GM18858 (cell line): ENCODE data around the gene CRTC1.
"Not testable (repeated sequence)": the region's sequence is repeated elsewhere in the genome, so short reads cannot be mapped to it uniquely, and the experiment has no call there.

Experiments used
- ATAC-seq: cut with Tn5 transposase; IDR thresholded peaks from one replicate; pipeline ENCODE4 v1.9.1; 2021; ENCODE audit not compliant: unreplicated experiment

Gene CRTC1

DNA sequence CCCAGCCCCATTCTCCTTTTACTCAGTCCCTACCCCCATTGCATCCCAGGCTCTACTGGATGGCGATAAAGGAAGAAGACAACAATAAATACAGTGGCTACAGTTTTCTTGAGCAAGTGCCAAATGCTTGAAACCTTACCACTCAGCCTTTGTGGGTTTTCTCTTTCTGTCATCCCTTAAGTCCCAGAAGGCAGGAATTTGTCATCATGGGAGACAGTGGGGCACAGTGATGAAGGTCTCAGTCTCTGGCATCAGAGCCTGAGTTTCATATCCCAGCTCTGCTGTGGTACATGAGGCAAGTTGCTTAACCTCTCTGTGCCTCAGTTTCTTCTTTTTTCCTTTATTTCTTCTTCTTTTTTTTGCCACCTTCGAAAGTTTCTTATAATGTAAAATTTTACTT is 112.8 kb downstream of the CRTC1 start:
- no peak for ATAC-seq

DNA sequence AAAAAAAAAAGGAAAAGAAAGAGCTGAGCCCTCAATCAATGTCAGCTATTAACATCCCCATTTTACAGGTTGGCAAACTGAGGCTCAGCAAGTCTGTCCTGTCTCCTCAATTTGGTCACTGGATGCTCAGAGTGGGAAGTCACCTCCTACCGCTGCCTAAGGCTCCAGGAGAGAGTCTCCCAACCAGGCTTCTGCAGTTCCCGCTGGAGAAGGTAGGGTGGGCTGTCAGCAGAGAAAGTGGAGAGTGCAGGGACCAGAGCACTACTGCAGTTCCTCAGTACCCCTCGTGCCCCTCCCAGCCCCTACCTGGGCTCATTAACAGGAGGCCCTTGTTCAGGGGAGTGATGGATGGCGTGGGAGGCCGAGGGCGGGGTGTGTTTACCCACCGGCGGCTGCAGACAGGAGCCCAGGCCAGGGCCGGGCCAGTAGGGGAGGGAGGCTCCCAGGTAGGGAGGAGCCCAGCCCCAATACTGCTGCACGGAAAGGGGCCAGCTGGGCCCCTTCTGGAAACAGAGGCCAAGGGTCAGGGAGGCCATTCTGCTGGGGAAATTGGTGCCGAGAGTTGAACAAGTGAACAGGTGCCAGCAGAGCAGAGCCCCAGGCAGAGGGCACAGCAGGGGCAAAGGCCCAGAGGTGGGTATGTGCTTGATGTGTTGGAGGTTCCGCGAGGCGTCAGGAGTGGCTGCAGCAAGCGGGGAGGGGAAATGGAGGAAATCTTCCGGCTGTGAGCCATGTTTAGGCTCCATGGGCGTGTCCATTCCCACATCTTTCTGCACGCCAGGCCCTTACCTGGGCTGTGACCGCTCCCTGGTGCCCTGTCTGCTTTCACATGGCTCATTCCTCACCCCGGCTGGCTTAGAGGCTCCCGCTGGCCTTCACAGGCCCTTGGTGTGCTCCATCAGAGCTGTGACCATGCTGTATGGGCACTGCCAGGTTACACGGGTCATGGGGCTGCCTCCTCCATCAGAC is 115.2 kb downstream of the CRTC1 start:
- no peak for ATAC-seq

DNA sequence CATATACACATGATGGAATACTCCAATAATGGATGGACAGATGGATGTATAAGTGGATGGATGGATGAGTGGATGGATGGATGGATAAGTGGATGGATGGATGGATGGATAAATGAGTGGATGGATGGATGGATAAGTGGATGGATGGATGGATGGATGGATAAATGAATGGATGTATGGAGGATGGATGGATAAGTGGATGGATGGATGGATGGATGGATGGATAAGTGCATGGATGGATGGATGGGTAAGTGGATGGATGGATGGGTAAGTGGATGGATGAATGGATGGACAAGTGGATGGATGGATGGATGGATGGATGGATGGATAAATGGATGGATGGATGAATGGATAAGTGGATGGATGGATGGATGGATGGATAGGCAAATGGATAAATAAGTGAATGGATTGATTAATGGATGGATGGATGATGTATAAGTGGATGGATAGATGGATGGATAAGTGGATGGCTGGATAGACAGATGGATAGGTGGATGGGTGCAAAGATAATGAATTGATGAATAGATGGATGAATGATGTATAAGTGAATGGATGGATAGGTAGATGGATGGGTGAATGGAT is 116.0 kb downstream of the CRTC1 start:
- no peak for ATAC-seq

DNA sequence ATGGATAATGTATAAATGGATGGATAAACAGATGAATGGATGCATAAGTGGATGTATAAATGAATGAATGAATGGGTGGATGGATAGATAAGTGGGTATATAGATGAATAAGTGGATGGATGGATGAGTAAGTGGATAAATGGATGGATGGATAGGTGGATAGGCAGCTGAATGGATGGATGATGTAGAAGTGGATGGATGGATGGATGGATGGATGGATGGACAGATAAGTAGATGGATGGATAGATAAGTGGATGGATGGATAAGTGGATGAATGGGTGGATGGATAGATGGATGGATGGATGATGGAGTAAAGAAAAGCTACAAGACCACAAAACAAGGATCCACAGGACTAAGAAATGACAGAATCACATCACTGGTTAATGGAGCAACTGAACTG is 116.6 kb downstream of the CRTC1 start:
- no peak for ATAC-seq

DNA sequence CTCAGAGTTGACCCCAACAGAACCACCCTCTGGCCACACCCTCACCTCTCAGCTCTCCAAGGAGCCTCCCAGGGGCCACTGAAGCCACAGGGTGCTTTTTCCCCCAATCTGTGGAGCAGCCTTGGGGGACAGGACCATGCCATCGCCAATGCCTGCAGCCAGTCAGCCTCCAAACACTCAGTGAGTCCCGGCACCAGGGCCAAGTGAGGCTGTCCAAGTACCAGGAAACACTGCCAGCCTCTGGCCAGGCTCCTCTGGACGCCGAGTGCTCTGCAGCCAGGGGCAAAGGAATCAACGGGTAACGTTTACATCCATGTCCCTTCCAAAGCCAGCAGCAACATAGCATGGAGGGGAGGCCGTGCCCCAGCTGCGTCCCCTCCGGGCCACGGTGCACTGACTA is 117.2 kb downstream of the CRTC1 start:
- no peak for ATAC-seq

DNA sequence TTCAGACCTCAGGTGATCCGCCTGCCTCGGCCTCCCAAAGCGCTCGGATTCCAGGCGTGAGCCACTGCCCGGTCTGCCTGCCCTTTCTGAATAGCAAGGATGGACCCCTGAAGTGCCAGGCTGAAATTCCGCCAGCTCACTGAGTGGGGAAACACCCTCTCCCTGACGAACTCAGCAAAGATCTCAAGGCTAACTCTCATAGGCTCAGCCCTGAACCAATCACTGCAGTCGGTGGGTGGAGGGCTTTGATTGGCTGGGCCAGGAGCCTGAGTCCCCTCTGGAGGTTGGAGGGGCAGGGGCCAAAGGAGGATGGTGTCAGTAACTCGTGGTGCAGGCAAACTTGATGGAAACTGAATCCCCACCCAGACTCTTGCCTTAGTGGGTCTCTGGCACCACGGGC is 118.9 kb downstream of the CRTC1 start:
- ATAC-seq, result no peak

DNA sequence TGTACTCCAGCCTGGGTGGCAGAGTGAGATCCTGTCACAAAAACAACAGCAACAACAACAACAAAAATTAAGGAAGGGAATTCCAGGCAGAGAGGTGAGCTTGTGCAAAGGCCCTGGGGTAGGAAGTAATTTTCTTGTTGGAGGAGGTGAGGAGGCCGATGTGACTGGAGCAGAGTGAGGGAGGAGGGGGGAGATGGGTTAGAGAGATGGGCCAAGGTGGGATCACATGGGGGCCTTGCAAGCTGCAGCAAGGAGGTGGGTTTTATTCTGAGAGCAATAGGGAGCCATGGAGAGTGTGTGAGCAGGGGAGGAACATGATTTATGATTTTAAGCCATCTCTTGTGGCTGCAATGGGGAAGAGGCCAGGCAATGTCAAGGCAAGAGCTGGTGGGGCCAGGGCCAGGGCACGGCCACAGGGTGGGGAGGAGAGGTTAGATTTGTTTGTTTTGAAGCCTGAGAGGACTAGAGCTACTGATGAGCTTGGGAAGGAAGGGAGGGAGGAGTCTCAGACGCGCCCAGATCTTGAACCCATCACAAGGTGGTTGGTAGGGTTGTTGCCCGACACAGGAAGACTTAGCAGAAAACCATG is 120.2 kb downstream of the CRTC1 start:
- no peak for ATAC-seq

DNA sequence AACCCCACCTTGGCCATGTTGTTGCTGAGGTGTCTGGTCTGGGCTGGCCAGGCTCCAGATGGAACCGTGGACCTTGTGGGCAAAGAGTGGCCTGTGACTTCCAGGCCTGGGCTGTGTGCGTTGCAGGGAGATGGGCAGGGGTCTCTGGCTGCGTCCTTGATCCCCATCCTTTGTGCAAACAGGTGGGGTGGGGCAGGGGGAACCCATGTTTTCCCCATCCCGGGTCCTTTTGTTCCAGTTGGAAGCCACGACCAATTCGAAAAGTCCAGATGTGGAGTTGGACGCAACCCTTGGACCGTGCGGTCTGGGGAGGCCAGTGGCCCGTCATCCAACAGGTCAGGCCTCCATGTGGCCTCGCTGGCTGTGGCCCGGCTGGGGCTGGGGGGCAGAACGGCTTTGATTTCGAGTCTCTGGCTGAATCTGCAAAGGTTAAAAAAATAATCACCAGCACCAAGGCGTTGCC is 120.7 kb downstream of the CRTC1 start:
- ATAC-seq, result no peak

DNA sequence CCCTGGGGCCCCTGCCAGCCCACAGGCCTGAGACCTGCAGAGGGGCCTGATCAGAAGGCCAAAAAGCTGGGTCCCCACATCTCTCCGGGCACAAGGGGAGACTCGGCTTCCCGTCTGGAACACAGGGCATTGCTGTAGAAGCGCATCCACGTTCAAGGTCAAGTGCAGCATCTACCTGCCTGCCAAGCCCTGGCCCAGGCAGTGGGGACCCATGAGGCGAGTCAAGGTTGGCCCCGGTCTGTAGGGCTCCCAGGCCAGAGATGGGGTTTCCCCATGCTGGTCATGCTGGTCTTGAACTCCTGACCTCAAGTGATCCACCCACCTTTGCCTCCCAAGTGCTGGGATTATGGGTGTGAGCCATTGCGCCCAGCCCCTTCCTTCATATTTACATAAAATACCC is 121.2 kb downstream of the CRTC1 start:
- ATAC-seq, result no peak

DNA sequence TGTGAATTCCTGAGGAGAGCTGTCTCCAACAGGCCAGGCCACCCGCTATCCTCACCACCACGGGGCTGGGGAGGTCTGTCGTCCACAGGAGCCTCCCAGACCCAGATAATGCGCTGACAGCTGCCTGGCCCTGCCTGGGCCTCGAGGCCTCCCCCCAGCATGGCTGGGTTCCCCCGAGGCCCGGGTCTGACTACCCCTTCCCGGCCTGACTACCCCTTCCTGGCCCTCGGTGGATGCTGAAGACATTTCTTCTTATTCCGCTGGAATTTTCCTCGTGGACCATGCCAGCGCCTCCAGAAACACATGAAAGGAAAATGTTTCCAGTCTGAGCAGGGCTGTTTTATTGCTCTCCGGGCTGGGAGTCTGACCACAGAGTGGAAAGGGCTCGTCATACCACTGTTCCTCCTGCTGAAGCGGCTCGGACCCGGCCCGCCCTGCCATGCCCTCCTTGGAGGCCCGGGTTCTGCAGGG is 124.4 kb downstream of the CRTC1 start:
- ATAC-seq, result no peak

DNA sequence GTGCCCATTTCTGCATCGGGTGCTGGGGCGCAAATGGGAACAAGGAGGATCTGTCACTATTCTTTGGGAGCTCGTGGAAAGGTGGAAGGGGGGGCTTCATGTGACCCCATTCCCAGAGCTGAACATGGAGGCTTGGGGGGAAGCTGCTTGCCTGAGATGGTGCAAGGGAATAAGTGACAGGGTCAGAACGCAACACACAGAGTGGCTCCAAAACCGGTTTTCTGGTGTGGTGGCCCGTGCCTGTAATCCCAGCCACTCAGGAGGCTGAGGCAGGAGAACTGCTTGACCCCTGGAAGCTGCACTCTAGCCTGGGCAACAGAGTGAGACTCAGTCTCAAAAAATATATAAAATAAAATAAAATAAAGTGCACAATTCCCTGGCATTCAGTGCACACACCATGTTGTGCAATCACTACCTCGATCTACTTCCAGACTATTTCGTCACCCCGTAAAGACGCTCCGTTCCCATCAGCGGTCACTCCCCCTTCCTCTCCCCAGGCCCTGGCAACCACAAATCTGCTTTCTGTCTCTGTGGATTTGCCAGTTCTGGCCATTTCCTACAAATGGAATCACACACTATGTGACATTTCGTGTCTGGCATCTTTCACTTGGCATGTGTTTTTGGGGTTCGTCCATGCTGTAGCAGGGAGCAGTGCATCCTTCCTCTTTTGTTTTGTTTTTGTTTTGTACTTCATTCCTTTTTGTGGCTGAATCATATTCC is 125.8 kb downstream of the CRTC1 start:
- ATAC-seq, result no peak

DNA sequence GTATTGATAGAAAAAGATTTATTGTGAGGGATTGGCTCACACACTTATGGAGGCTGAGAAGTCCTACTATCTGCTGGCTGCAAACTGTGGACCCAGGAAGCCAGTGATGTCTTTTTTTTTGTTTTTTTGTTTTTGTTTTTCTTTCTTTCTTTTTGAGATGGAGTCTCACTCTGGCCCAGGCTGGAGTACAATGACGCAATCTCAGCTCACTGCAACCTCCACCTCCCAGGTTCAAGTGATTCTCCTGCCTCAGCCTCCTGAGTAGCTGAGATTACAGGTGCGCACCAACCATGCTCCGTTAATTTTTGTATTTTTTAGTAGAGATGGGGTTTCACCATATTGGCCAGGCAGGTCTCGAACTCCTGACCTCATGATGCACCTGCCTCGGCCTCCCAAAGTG is 128.2 kb downstream of the CRTC1 start:
- not testable (repeated sequence) for ATAC-seq

DNA sequence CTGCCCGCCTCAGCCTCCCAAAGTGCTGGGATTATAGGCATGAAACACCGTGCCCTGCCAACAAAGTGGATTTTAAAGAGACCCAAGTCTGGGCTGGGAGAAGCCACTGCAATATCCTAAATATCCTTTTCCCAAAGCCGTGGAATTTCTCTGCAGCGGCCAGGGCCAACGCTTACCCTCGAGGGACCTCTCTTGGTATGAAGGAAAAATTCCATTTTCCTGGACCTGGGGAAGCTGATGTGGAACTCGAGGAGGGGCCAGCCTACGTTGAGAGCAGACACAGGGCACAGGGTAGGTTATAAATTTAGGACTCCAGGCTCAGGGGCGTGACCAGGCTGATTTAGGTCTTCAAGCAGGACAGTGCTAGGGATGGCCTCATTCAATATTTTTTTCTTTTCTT is 130.6 kb downstream of the CRTC1 start:
- ATAC-seq, result no peak

DNA sequence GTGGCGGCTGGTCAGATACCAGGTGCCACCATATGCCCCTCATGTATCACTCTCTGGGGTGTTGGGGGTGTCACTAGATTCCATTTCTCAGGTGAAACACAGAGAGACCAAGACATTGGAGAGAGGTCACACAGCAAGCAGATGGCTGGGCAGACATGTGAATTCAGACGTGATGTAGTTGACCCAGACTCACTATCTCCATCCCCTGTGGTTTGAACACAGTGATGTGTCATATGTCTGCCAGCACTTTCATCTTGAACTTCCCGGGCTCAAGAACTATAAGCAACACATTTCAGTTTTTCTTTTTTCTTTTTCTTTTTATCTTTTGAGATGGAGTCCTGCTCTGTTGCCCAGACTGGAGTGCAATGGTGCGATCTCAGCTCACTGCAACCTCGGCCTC is 132.2 kb downstream of the CRTC1 start:
- no peak for ATAC-seq

DNA sequence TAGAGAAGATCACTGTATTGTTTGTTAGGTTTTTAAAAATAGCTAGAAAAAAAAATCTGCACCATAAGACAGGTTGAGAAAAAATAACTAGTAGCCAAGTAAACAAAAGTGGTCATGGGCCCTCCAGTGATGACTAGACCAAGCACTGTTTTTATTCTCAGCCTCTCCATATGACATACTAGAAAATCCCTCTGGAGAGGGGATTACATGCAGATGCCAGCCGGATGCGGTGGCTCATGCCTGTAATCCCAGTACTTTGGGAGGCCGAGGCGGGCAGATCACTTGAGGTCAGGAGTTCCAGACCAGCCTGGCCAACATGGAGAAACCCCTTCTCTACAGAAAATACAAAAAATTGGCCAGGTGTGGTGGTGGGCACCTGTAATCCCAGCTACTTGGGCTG is 133.2 kb downstream of the CRTC1 start:
- not testable (repeated sequence) for ATAC-seq

DNA sequence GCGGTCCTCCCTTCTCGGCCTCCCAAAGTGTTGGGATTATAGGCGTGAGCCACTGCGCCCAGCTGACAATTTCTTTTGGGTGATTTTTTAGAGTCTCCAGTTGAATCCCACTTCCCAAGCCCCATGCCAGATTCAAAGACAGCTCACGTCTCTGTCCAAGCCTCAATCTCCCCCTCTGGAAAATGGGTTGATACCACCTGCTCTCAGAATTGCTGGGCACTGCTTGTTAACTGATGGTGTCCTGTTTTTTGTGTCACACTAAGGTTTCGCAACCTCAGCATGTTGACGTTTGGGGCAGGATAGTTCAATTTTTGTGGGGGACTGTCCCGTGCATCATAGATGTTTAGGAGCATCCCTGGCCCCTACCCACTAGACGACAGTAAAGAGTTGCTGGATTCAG is 134.1 kb downstream of the CRTC1 start:
- ATAC-seq, result no peak

DNA sequence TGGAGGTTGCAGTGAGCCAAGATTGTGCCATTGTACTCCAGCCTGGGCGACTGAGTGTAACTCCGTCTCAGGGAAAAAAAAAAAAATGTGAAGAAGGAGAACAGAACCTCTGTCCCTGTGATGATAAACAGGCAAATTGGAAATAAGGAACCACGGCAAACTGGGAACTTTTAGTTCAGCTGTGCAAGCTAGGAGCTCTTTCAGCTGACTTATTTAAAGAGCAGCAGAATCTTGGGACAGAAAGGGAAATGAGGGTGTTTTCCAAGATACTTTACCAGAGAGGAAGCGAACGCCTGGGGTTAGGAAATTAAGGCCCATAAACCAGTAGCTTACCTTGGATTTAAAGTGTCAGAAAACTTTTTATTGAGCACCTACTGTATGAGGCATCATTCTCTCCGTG is 145.3 kb downstream of the CRTC1 start:
- ATAC-seq, result no peak

DNA sequence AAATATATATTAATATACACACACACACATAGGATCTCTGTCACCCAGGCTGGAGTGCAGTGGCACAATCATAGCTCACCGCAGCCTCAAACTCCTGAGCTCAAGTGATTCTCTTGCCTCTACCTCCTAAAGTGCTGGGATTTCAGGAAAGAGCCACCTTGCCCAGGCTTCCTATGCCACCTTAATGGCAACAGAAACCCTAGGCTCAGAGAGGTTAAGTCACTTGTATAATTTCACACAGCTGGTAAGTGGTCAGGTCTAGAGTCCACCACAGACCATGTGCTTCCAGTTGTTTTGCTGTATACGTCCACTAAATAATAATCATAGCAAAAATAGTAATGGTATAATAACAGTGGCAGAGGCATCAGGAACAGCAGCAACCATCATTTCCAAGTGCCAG is 147.0 kb downstream of the CRTC1 start:
- ATAC-seq, result no peak

DNA sequence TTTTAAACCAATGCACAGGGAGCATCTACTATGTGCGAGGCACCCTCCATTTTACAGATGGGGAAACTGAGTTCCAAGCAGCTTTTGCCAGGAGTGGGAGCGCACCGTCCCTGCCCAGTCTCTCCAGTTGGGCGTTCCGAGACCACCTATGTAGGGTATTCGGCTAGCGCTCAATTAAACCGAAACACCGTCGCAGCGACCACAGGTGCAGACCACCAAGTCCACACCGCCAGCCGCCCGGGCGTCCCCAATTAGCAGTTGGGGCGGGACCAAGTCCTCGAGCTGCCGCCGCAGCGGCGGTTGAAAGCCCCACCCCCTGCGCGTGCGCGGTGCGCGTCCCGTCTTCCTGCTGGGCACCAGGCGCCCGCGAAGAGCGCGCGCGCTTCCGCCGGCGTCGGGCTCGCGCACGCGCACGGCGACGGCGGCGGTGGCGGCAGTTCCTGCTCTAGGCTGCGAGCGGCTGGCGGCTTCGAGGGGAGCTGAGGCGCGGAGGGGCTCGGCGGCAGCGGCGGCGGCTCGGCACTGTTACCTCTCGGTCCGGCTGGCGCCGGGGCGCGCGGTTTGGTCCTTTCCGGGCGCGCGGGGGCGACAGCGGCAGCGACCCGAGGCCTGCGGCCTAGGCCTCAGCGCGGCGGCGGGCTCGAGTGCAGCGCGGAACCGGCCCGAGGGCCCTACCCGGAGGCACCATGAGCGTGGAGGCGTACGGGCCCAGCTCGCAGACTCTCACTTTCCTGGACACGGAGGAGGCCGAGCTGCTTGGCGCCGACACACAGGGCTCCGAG is 148.2 kb downstream of the CRTC1 start, which contains the start of gene UPF1:
UPF1 (plus strand) TSS at position 436 of the 782 bp plus-strand sequence; CDS start at position 687, 251 bp downstream.
- ATAC-seq, result peak; percentile 41
